Kidney tubule cell (primary cell): ENCODE measurements around the gene MANF.

Source experiments
- DNase-seq: peaks from one replicate; pipeline ENCODE4 v3.0.0-alpha.2; 2018; ENCODE audit warnings: low spot score

The MANF gene

DNA sequence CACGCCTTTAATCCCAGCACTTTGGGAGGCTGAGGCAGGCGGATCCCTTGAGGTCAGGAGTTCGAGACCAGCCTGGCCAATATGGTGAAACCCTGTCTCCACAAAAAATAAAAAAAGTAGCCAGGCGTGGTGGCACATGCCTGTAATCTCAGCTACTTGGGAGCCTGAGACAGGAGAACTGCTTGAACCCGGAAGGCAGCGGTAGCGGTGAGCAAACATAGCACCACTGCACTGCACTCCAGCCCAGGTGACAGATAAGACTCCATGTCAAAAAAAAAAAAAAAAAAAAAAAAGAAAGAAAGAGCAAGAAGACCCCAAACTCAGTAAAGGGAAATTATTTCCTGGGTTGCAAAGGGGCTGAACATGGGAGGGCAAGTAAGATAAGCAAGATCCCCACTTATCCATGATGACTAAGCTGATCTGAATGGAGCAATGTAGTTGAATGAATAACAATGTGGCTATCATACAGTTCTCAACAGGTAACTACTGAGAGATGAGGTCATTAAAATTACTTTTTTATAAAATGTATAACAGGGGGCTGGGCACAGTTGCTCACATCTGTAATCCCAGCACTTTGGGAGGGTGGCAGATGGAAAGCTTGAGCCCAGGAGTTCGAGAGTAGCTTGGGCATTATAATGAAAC lies 52.0 kb downstream of the MANF start:
- peak; percentile 60 for DNase-seq
